Measurements from ENCODE around the gene PGGHG. TPM values are rescaled to one million over a fixed set of nuclear protein-coding genes. Genes with fewer than 3 reads are reported as not detected.

PGGHG gene
- total and polyA plus RNA-seq, 10 of the 15 experiments (the other 5 are each of a cell fraction or from before 2014, with no cell fraction given): 0.10 to 8.3 (median 1.8) TPM

DNA sequence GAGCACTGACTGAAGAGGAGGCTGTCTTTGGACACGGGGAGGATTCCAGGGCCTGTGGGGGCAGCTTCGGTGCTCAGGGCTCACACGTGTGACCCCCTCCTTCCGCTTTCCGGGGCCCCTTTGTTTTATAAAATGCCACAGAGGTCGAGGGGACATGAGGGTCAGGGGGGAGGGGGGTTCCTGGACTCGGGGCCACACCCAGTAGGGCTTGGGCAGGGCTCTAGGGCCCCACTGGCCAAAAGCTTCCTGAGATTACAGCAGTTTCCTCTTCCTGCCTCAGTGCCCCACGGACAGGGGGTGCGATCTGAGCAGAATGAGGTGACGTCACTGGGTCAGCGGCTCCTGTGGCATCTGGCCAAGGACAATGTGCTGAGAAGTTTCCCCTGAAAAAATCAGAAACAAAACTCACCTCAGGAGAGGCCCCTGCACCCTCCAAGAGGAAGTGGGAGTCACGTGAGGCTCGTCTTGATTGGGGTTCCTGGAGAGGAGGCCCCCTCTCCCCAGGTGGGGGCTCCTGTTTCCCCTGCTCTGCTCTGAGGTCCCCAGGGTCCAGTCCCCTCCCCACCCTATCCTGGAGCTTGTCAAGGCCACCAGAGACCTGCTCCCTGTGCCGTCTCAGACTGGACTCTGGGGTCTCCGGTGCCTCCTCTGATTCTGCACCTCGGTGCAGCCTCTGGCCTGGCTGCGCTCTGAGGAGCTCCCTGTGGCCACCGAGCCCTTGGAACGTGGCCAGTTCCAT is 38.1 kb downstream of the PGGHG start (continued):
- TF ChIP-seq, protein P1, sequence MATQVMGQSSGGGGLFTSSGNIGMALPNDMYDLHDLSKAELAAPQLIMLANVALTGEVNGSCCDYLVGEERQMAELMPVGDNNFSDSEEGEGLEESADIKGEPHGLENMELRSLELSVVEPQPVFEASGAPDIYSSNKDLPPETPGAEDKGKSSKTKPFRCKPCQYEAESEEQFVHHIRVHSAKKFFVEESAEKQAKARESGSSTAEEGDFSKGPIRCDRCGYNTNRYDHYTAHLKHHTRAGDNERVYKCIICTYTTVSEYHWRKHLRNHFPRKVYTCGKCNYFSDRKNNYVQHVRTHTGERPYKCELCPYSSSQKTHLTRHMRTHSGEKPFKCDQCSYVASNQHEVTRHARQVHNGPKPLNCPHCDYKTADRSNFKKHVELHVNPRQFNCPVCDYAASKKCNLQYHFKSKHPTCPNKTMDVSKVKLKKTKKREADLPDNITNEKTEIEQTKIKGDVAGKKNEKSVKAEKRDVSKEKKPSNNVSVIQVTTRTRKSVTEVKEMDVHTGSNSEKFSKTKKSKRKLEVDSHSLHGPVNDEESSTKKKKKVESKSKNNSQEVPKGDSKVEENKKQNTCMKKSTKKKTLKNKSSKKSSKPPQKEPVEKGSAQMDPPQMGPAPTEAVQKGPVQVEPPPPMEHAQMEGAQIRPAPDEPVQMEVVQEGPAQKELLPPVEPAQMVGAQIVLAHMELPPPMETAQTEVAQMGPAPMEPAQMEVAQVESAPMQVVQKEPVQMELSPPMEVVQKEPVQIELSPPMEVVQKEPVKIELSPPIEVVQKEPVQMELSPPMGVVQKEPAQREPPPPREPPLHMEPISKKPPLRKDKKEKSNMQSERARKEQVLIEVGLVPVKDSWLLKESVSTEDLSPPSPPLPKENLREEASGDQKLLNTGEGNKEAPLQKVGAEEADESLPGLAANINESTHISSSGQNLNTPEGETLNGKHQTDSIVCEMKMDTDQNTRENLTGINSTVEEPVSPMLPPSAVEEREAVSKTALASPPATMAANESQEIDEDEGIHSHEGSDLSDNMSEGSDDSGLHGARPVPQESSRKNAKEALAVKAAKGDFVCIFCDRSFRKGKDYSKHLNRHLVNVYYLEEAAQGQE (IDR thresholded peaks at IDR 0.05; ENCODE audit: low read depth, low read length): no peak
- TF ChIP-seq CHD2 (IDR thresholded peaks at IDR 0.05; ENCODE audit: borderline replicate concordance, low read depth, low read length): peak; percentile 68
- peak; percentile 96 for TF ChIP-seq RAD51 (IDR thresholded peaks at IDR 0.05)
- TF ChIP-seq SREBF2 (IDR thresholded peaks at IDR 0.05; ENCODE audit: low read length): no peak
- peak; percentile 87 for TF ChIP-seq CREM (IDR thresholded peaks at IDR 0.05; ENCODE audit: low read depth)
- peak; percentile 85 for TF ChIP-seq EED (IDR thresholded peaks at IDR 0.05; ENCODE audit: low read depth)
- TF ChIP-seq, protein P2, sequence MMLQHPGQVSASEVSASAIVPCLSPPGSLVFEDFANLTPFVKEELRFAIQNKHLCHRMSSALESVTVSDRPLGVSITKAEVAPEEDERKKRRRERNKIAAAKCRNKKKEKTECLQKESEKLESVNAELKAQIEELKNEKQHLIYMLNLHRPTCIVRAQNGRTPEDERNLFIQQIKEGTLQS (IDR thresholded peaks at IDR 0.05; ENCODE audit: borderline replicate concordance, extremely low read depth, low read depth, low read length): peak; percentile 85; the same call in 1 of the 2 replicates
- peak; percentile 85 for TF ChIP-seq CREB1 (IDR thresholded peaks at IDR 0.05; ENCODE audit: low read depth)
- peak; percentile 68 for TF ChIP-seq SP1 (IDR thresholded peaks at IDR 0.05; ENCODE audit: low read depth, low read length)
- no peak for TF ChIP-seq STAT3 (IDR thresholded peaks at IDR 0.05; ENCODE audit: low read depth, low read length)
- TF ChIP-seq, protein P3, sequence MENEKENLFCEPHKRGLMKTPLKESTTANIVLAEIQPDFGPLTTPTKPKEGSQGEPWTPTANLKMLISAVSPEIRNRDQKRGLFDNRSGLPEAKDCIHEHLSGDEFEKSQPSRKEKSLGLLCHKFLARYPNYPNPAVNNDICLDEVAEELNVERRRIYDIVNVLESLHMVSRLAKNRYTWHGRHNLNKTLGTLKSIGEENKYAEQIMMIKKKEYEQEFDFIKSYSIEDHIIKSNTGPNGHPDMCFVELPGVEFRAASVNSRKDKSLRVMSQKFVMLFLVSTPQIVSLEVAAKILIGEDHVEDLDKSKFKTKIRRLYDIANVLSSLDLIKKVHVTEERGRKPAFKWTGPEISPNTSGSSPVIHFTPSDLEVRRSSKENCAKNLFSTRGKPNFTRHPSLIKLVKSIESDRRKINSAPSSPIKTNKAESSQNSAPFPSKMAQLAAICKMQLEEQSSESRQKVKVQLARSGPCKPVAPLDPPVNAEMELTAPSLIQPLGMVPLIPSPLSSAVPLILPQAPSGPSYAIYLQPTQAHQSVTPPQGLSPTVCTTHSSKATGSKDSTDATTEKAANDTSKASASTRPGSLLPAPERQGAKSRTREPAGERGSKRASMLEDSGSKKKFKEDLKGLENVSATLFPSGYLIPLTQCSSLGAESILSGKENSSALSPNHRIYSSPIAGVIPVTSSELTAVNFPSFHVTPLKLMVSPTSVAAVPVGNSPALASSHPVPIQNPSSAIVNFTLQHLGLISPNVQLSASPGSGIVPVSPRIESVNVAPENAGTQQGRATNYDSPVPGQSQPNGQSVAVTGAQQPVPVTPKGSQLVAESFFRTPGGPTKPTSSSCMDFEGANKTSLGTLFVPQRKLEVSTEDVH (IDR thresholded peaks at IDR 0.05; ENCODE audit: low read depth, partially characterized antibody): no peak
- peak in 1 of 2 experiments; percentile 34; a peak in 1 of 3 replicates for TF ChIP-seq EGR1 (IDR thresholded peaks at IDR 0.05; ENCODE audit: borderline replicate concordance in 1 of 2, low read depth in 2 of 2, low read length in 2 of 2)
- TF ChIP-seq, protein P4, sequence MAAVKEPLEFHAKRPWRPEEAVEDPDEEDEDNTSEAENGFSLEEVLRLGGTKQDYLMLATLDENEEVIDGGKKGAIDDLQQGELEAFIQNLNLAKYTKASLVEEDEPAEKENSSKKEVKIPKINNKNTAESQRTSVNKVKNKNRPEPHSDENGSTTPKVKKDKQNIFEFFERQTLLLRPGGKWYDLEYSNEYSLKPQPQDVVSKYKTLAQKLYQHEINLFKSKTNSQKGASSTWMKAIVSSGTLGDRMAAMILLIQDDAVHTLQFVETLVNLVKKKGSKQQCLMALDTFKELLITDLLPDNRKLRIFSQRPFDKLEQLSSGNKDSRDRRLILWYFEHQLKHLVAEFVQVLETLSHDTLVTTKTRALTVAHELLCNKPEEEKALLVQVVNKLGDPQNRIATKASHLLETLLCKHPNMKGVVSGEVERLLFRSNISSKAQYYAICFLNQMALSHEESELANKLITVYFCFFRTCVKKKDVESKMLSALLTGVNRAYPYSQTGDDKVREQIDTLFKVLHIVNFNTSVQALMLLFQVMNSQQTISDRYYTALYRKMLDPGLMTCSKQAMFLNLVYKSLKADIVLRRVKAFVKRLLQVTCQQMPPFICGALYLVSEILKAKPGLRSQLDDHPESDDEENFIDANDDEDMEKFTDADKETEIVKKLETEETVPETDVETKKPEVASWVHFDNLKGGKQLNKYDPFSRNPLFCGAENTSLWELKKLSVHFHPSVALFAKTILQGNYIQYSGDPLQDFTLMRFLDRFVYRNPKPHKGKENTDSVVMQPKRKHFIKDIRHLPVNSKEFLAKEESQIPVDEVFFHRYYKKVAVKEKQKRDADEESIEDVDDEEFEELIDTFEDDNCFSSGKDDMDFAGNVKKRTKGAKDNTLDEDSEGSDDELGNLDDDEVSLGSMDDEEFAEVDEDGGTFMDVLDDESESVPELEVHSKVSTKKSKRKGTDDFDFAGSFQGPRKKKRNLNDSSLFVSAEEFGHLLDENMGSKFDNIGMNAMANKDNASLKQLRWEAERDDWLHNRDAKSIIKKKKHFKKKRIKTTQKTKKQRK (IDR thresholded peaks at IDR 0.05; ENCODE audit: low read depth, low read length): no peak
- no peak for TF ChIP-seq MEF2A (IDR thresholded peaks at IDR 0.05; ENCODE audit: insufficient read depth, low read depth, low read length)
- TF ChIP-seq CHD4 (IDR thresholded peaks at IDR 0.05): peak; percentile 89; the same call in 1 of the 2 replicates
- peak; percentile 93 for TF ChIP-seq GATAD2B (conservative IDR thresholded peaks at IDR 0.05; ENCODE audit: low read depth)
- TF ChIP-seq, protein P5, sequence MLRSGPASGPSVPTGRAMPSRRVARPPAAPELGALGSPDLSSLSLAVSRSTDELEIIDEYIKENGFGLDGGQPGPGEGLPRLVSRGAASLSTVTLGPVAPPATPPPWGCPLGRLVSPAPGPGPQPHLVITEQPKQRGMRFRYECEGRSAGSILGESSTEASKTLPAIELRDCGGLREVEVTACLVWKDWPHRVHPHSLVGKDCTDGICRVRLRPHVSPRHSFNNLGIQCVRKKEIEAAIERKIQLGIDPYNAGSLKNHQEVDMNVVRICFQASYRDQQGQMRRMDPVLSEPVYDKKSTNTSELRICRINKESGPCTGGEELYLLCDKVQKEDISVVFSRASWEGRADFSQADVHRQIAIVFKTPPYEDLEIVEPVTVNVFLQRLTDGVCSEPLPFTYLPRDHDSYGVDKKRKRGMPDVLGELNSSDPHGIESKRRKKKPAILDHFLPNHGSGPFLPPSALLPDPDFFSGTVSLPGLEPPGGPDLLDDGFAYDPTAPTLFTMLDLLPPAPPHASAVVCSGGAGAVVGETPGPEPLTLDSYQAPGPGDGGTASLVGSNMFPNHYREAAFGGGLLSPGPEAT (IDR thresholded peaks at IDR 0.05; ENCODE audit: low read depth): peak; percentile 89

All from GM12878 (cell line).